Measurements from ENCODE around the gene RCAN2.

- no peak for TF ChIP-seq CTCF (IDR thresholded peaks at IDR 0.05; ENCODE audit: extremely low read depth in 1 of 2, insufficient read depth in 1 of 2, low read depth in 1 of 2, low read length in 2 of 2)
- TF ChIP-seq, protein P1, sequence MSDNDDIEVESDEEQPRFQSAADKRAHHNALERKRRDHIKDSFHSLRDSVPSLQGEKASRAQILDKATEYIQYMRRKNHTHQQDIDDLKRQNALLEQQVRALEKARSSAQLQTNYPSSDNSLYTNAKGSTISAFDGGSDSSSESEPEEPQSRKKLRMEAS (IDR thresholded peaks at IDR 0.05; ENCODE audit: insufficient read depth, insufficient read length) = no peak
- TF ChIP-seq POLR2A (IDR thresholded peaks at IDR 0.05; ENCODE audit: low read depth, low read length) = no peak
- no peak for TF ChIP-seq GATA2 (IDR thresholded peaks at IDR 0.05; ENCODE audit: insufficient read depth, insufficient read length, low read depth, low read length)
- TF ChIP-seq POLR2AphosphoS5 (IDR thresholded peaks at IDR 0.05; ENCODE audit: insufficient read depth, low read depth, low read length) = no peak
- no peak for TF ChIP-seq EZH2 (IDR thresholded peaks at IDR 0.05; ENCODE audit: borderline replicate concordance, low read depth, low read length, severe bottlenecking)
Measured at GRCh38 chr6:46466570-46466969, 24.7 kb downstream of the RCAN2 start.
